ENCODE data around the gene TMEM39B. TPM values are rescaled to one million over a fixed set of nuclear protein-coding genes. Genes with fewer than 3 reads are reported as not detected.
"Not testable (repeated sequence)": the region's sequence is repeated elsewhere in the genome, so short reads cannot be mapped to it uniquely, and the experiment has no call there.

The TMEM39B gene
- total and polyA plus RNA-seq, 2 donors (not counting 3 experiments of a cell fraction or from before 2014, with no cell fraction given) = 47.3 to 64.3 TPM

DNA sequence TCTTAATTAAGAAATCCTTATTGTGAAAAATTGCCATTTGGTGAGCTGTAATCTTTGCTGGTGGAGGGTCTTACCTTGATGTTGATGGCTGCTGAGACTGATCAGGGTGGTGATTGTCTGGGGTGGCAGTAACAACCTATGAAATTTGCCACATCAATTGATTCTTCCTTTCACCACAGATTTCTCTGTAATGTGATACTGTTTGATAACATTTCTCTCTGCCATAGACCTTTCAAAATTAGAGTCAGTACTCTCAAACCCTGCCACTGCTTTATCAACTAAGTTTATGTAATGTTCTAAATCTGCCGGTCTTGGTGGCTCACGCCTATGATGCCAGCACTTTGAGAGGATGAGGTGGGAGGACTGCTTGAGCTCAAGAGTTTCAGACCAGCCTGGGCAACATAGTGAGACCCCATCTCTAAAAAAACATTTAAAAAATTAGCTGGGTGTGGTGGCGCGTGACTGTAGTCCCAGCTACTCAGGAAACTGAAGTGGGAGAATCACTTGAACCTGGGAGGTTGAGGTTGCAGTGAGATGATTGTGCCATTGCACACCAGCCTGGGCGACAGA, 40.2 kb downstream of the TMEM39B start:
- Histone ChIP-seq H3K9me1 (replicated peaks; ENCODE audit: control insufficient read depth, extremely low read depth, insufficient read depth, low read length) (no peaks in the 10 kb centered on the region), H3K27ac (ENCODE audit: insufficient read depth, low read depth, low read length) (no peak overlapping the region), H3K4me2 (ENCODE audit: insufficient read depth, low read length) (no peak overlapping the region), H3K4me1 (ENCODE audit: control insufficient read depth, extremely low read depth, insufficient read depth, low read length) (peaks cover 8% of the 10 kb centered on the region), H3K27me3 (ENCODE audit: control insufficient read depth in 2 of 2, insufficient read depth in 2 of 2, low read length in 2 of 2) (no peaks in the 10 kb centered on the region), H3K36me3 (ENCODE audit: control insufficient read depth in 2 of 2, extremely low read depth in 1 of 2, insufficient read depth in 2 of 2, low read length in 2 of 2) (peaks cover 0 to 2% of the 10 kb centered on the region in 2 experiments), H3K9me3 (replicated peaks; ENCODE audit: control insufficient read depth, insufficient read depth, low read length) (no peaks in the 10 kb centered on the region), H4K20me1 (replicated peaks; ENCODE audit: control insufficient read depth, extremely low read depth, insufficient read depth, low read length) (no peaks in the 10 kb centered on the region), H3K9ac (replicated peaks; ENCODE audit: extremely low read depth, insufficient read depth, low read length) (no peak overlapping the region), H3K4me3 (replicated peaks in 1 of 3; ENCODE audit: insufficient read depth in 1 of 3, low read depth in 1 of 3, low read length in 3 of 3) (no peak overlapping the region), H3K79me2 (ENCODE audit: control insufficient read depth, insufficient read depth, low read length) (peaks cover 92% of the 10 kb centered on the region), H2AFZ (ENCODE audit: low read depth, low read length) (no peak overlapping the region)
- TF ChIP-seq EZH2 (IDR thresholded peaks at IDR 0.05; ENCODE audit: borderline replicate concordance, low read depth, low read length, severe bottlenecking) (no peak), POLR2A (IDR thresholded peaks at IDR 0.05; ENCODE audit: low read depth, low read length) (no peak), FOS (IDR thresholded peaks at IDR 0.05; ENCODE audit: borderline replicate concordance, insufficient read depth, low read length) (no peak), MYC (IDR thresholded peaks at IDR 0.05; ENCODE audit: low read depth, low read length) (no peak), GATA2 (IDR thresholded peaks at IDR 0.05; ENCODE audit: insufficient read depth, insufficient read length, low read depth, low read length) (no peak), POLR2AphosphoS5 (IDR thresholded peaks at IDR 0.05; ENCODE audit: insufficient read depth, low read depth, low read length) (no peak)
- TF ChIP-seq, protein P1, sequence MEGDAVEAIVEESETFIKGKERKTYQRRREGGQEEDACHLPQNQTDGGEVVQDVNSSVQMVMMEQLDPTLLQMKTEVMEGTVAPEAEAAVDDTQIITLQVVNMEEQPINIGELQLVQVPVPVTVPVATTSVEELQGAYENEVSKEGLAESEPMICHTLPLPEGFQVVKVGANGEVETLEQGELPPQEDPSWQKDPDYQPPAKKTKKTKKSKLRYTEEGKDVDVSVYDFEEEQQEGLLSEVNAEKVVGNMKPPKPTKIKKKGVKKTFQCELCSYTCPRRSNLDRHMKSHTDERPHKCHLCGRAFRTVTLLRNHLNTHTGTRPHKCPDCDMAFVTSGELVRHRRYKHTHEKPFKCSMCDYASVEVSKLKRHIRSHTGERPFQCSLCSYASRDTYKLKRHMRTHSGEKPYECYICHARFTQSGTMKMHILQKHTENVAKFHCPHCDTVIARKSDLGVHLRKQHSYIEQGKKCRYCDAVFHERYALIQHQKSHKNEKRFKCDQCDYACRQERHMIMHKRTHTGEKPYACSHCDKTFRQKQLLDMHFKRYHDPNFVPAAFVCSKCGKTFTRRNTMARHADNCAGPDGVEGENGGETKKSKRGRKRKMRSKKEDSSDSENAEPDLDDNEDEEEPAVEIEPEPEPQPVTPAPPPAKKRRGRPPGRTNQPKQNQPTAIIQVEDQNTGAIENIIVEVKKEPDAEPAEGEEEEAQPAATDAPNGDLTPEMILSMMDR (IDR thresholded peaks at IDR 0.05; ENCODE audit: extremely low read depth in 1 of 2, insufficient read depth in 1 of 2, low read depth in 1 of 2, low read length in 2 of 2) = no peak
- TF ChIP-seq, protein P2, sequence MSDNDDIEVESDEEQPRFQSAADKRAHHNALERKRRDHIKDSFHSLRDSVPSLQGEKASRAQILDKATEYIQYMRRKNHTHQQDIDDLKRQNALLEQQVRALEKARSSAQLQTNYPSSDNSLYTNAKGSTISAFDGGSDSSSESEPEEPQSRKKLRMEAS (IDR thresholded peaks at IDR 0.05; ENCODE audit: insufficient read depth, insufficient read length) = no peak
- intact Hi-C loops (cut with micrococcal nuclease) = no loop called here
- no TSS peak for BruUV-seq (replicated peaks)
- FAIRE-seq (no peak), DNase-seq (ENCODE audit: low read depth, low spot score) (no peak)
- CTCF ChIA-PET = interaction anchor here (2.3 kb wide), 1 partner anchor 15 kb away, joined by 9 read pairs; no protein-coding TSS in a partner anchor
- POLR2A ChIA-PET = interaction anchor here (1.2 kb wide), 1 partner anchor 40 kb away, joined by 7 read pairs; the partner anchor contains the start of gene TMEM39B
- dilution Hi-C loops (cut with MboI; ENCODE audit: extremely low pct_ligation_motif_present, low sequenced_read_pairs) = no loop called here

DNA sequence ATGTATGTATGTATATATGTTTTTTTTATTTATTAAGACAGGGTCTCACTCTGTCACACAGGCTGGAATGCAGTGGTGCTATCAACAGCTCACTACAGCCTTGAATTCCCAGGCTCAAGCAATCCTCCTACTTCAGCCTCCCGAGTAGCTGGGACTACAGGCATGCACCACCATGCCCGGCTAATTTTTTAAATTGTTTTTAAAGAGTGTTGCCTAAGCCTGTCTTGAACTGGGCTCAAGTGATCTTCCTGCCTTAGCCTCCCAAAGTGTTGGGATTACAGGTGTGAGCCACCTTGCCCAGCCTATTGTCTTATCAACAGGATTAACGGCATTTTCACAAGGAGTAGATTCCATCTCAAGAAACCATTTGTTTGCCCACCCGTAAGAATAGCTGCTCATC, 40.7 kb downstream of the TMEM39B start:
- H3K4me3 ChIP-seq (replicated peaks in 1 of 3; ENCODE audit: insufficient read depth in 1 of 3, low read depth in 1 of 3, low read length in 3 of 3); H3K27me3 ChIP-seq (ENCODE audit: control insufficient read depth in 2 of 2, insufficient read depth in 2 of 2, low read length in 2 of 2); DNase-seq (ENCODE audit: low read depth, low spot score); intact Hi-C loops (cut with micrococcal nuclease); dilution Hi-C loops (cut with MboI; ENCODE audit: extremely low pct_ligation_motif_present, low sequenced_read_pairs); H3K4me2 ChIP-seq (ENCODE audit: insufficient read depth, low read length); H3K9ac ChIP-seq (replicated peaks; ENCODE audit: extremely low read depth, insufficient read depth, low read length); H3K4me1 ChIP-seq (ENCODE audit: control insufficient read depth, extremely low read depth, insufficient read depth, low read length); H4K20me1 ChIP-seq (replicated peaks; ENCODE audit: control insufficient read depth, extremely low read depth, insufficient read depth, low read length); H2AFZ ChIP-seq (ENCODE audit: low read depth, low read length); H3K9me3 ChIP-seq (replicated peaks; ENCODE audit: control insufficient read depth, insufficient read depth, low read length); FAIRE-seq; H3K36me3 ChIP-seq (ENCODE audit: control insufficient read depth in 2 of 2, extremely low read depth in 1 of 2, insufficient read depth in 2 of 2, low read length in 2 of 2); H3K27ac ChIP-seq (ENCODE audit: insufficient read depth, low read depth, low read length); H3K9me1 ChIP-seq (replicated peaks; ENCODE audit: control insufficient read depth, extremely low read depth, insufficient read depth, low read length); BruUV-seq (replicated peaks): not testable (repeated sequence)
- POLR2A ChIA-PET = interaction anchor here (1.2 kb wide), 1 partner anchor 40 kb away, joined by 7 read pairs; the partner anchor contains the start of gene TMEM39B
- H3K79me2 ChIP-seq (ENCODE audit: control insufficient read depth, insufficient read depth, low read length) = peaks cover 92% of the 10 kb centered on the region
- CTCF ChIA-PET = interaction anchor here (1.3 to 2.3 kb wide), 2 partner anchors 14 to 25 kb away, joined by 4 to 9 read pairs; no protein-coding TSS in a partner anchor
